IMR-90 (cell line): ENCODE data around the gene TRDMT1.
A peak's percentile ranks its signal among the peaks of the same experiment; 100 is the strongest.

ENCODE experiments used
- CEBPB ChIP-seq: IDR thresholded peaks from 2 replicates; pipeline ENCODE4 v1.6.1; 2012; ENCODE audit warnings: low read depth, low read length, improper control_type of control experiment
- CTCF ChIP-seq: conservative IDR thresholded peaks from 2 replicates; pipeline ENCODE4 v1.5.1; 2012; ENCODE audit warnings: mild to moderate bottlenecking, low read depth, low read length, improper control_type of control experiment
- FOS ChIP-seq: fragments of 150-350 bp; IDR thresholded peaks from 2 replicates; pipeline ENCODE4 v1.6.1; 2016; ENCODE audit warnings: low read depth, low read length
- MXI1 ChIP-seq: IDR thresholded peaks from 2 replicates; pipeline ENCODE4 v1.6.1; 2012; ENCODE audit warnings: low read depth, mild to moderate bottlenecking, low read length, moderate library complexity, borderline replicate concordance
- POLR2A ChIP-seq: IDR thresholded peaks from 2 replicates; pipeline ENCODE4 v1.6.1; 2012; ENCODE audit warnings: mild to moderate bottlenecking, low read depth, low read length
- RAD21 ChIP-seq: IDR thresholded peaks from 2 replicates; pipeline ENCODE4 v1.6.1; 2012; ENCODE audit warnings: low read length, improper control_type of control experiment
- RFX5 ChIP-seq: IDR thresholded peaks from 2 replicates; pipeline ENCODE4 v1.8.0; 2012; ENCODE audit warnings: low read depth, mild to moderate bottlenecking, low read length, moderate library complexity
- SMC3 ChIP-seq: fragments of 150-350 bp; IDR thresholded peaks from 2 replicates; pipeline ENCODE4 v1.6.1; 2016; ENCODE audit warnings: low read depth, mild to moderate bottlenecking, antibody characterized with exemption, low read length, moderate library complexity
- TF ChIP-seq, protein P1 (sequence below): fragments of 150-350 bp; IDR thresholded peaks from 2 replicates; pipeline ENCODE4 v1.6.1; 2016; ENCODE audit warnings: low read depth, mild to moderate bottlenecking, low read length, moderate library complexity, borderline replicate concordance

GRCh38 chr10:17240096-17240495 is 38.6 kb upstream of the TRDMT1 start:
- TF ChIP-seq MXI1 (no peak), RFX5 (no peak), SMC3 (no peak), CTCF (no peak), RAD21 (no peak), FOS (no peak), POLR2A (no peak), CEBPB (peak; percentile 92)
- TF ChIP-seq, protein P1, sequence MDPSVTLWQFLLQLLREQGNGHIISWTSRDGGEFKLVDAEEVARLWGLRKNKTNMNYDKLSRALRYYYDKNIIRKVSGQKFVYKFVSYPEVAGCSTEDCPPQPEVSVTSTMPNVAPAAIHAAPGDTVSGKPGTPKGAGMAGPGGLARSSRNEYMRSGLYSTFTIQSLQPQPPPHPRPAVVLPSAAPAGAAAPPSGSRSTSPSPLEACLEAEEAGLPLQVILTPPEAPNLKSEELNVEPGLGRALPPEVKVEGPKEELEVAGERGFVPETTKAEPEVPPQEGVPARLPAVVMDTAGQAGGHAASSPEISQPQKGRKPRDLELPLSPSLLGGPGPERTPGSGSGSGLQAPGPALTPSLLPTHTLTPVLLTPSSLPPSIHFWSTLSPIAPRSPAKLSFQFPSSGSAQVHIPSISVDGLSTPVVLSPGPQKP: no peak
